KG1 (cell line): ENCODE results near the gene DVL2.

Experiments used
- DNase-seq: peaks from one replicate; lab custom pipeline; 2025; lab: John Stamatoyannopoulos, UW

DVL2 gene

DNA sequence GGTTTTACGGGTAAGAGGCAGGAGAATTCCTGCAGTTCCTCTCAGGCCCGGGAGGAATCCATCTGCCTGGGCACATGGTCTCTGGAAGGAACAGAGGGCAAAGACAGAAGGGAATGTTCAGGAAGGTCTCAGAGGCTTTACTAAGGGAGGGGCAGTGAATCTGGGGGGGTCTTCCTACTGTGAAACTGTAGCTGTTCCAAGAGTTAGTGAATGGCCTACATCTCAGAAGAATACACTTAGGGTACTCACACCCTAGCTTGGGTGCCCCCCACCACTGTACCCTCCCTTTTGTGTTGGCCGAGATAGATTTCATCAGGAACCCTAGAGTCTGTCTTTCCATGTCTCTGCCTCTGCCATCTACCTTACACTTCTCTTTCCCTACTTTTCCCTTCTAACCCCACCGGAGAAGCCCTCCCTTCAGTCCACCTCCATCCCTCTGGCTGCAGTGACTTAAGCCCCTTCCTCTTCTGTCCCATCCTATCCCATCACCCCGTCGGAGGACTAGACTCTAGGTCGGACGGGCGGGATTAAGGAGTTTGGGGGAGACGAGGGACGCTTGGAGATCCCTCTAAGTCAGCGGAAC is 15.0 kb downstream of the DVL2 start:
- no peak for DNase-seq

DNA sequence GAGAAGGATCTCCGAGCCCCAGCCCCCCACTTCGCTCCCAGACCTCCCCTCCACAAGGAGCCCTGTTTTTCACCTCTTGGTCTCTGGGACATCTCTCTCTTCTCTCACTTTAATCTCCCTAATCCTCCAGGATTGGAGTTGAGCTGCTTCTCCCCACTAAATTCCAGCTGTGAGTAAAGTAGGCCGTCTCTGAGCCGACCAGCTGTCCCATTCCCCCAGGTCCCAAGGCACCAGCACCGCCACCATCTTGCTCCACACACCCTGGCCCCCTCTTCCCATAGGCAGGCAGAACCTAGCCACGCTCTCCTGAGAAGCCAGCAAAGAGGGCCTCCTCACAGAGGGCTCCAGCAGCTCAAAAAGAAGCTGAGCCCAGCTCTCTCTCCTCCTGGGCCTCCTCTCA is 15.6 kb downstream of the DVL2 start:
- DNase-seq, result no peak

DNA sequence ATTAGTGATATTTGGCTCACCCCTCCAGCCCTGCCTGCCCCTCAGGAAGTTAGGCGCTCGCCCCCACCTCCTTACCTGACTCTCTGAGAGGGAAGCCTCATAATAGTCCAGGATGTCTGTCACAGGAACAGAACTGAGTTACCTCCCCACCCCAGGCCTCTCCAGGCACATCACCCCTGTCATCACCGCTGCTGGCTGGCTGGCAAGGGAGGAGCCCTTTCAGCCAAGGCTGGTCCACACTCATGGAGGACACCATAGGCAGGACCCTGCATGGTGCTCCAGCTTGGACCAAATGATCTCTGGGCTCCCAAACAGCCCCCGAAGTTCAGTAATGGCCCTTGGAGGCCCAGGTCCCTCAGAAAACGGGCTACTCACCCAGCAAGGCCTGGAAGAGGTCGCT is 16.2 kb downstream of the DVL2 start:
- DNase-seq, result no peak

- DNase-seq, result no peak
Observed at GRCh38 chr17:7217113-7217987, 17.0 kb downstream of the DVL2 start.

GRCh38 chr17:7216242-7217112 is 17.8 kb downstream of the DVL2 start:
- DNase-seq, result no peak

DNA sequence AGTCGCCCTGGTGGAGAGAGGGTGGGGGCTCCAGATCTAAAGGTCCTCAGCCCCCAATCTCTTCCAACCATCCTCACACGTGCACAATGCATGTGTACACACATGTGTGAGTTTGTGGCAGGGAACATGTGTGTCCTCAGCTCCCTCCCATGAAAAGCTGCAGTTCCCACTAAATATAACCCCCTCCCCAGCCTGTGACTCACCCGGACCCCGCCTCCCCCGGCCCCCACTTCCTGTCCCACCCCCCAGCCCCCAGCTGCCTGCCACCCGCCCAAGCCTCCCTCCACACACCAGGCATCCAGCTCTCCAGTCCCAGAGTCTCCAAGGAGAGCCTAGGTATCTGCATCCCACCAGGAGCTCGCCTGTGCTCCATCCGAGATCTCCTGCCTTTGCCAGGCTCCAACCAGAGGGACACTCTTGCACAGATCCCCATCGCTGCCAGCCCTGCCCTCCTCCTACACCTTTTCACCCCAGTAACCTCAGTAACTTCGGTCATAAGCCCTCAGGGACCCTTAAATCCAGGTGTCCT is 18.6 kb downstream of the DVL2 start:
- no peak for DNase-seq

GRCh38 chr17:7215136-7215638 is 19.1 kb downstream of the DVL2 start:
- no peak for DNase-seq

- DNase-seq, result peak; percentile 66
Observed at GRCh38 chr17:7214300-7215135, 19.8 kb downstream of the DVL2 start.

DNA sequence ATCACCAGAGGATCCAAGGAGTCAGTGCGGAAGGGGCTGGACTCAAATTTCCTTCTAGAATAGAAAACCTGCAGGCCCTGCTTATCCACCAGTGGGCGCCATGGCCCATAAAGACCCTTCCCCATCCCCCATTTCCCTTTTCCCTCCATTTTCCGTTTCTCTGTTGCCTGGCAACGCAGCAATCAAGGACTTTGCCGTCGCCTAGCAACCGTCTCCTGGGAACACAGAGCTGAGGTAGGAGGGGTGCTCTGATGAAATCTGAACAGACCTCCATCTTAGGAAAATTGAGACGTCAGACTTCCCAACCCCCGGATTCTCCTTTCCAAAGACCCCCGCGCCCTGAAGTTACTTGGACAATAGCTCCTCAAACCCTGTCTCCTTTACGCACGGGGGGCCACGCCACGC is 20.4 kb downstream of the DVL2 start:
- no peak for DNase-seq

- DNase-seq, result no peak
Observed at GRCh38 chr17:7211491-7212273, 22.6 kb downstream of the DVL2 start.

GRCh38 chr17:7208754-7209460 is 25.4 kb downstream of the DVL2 start:
- no peak for DNase-seq

GRCh38 chr17:7208027-7208571 is 26.2 kb downstream of the DVL2 start:
- DNase-seq, result no peak

DNA sequence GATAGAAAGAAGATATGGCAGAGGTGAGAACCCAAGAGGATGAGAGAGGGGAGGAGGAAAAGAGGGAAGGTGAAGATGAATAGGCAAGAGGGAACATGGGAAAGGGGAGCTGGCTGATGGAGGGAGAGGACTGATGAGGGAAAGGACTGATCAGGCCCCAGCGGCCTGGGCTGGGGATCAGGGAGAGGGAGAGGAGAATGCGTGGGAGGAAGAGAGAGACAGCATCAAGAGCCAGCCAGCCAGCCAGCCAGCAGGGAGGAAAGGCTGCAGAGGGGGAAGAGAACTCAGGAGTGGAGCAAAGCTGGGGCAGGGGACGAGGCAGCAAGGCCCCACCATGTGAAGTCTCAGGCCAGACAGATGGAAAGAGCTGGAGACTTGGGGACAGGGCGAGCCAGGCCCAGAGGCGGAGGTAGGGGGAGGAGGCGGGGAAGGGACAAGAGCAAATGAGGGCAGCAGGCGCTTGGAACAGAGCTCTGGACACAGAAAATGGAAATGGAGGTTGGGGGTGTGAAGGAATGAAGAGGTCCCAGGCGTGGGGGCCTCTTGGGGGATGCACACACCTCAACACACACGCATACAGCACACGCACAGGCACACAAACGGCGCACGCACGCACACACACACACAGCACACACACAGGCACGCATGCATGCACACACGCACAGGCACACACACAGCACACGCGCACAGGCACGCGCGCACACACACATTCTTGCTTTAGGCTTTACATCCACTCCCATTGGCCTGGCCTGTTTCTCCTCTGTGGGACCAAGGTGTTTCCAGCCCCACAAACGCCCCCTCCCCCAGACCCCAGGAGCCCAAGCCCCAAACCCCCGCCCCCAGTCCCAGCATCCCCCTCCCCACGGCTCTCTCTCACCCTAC is 27.0 kb downstream of the DVL2 start:
- no peak for DNase-seq

DNA sequence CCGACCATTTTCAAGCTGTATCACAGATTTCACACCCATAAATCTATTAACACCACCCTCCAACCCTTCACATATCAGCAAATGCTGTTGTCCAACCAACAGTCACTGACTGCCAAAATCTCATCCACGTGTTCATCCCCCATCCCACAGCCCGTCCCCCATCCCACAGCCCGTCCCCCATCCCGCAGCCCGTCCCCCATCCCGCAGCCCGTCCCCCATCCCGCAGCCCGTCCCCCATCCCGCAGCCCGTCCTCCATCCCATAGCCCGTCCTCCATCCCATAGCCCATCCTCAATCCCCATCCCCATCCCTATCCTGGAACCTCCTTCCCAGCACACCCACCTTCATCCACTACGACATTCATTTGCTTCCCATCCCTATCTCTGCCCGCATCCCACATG is 28.8 kb downstream of the DVL2 start:
- DNase-seq, result no peak

DNA sequence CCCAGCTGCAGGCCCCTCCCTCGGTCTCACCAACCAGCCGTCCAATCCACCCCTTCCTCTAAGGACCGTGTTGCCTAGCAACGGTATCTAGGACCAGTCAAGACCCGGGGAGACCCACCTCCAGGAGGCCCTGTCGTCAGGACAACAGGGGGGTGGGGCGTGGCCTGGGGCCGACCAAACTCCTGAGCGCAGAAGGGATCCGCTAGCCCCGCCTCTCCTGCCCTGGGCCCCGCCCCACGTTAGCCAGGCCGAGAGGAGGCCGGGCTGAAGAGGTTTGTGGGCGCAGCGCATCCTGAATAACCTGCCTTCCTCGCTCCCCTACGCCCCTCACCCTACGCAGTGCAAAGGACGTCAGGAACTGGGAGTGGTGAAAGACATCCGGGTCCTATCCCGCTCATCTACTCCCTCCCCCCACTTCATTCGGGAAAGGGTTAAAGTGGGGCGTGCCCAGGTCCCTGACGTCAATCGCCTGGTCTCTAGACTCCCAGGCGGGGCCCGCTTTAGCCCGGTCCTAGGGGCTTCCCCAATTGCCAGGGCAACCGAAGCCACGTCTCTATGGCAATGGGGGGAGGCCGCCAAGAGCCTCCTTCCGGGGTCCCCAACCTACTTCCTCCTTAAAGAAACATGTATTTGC is 29.4 kb downstream of the DVL2 start:
- no peak for DNase-seq

- DNase-seq, result no peak
Observed at GRCh38 chr17:7204336-7204735, 30.0 kb downstream of the DVL2 start.

DNA sequence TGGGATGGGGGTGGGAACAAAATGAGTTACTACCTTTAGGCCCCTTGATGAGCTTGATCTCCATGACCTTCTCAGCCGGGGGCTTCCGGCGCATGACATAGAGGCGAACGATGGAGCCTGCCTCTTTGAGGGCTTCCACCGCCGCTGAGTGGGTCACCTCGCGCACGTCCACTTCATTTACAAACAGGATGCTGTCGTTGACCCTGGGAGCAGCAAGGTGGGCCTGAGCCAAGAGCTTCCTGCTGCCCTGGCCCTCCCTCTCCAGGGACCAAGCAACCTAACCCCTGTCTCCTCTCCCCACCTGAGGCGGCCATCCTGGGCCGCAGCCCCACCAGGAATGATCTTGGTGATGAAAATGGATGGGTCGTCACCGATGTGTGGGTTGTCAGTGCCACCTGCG is 30.9 kb downstream of the DVL2 start:
- DNase-seq, result no peak
